ENCODE measurements around the gene NFYC. TPM values are rescaled to one million over a fixed set of nuclear protein-coding genes. Genes with fewer than 3 reads are reported as not detected.
A peak's percentile ranks its signal among the peaks of the same experiment; 100 is the strongest.

The NFYC gene
- total and polyA plus RNA-seq, 9 donors, result 35.7 to 66.4 (median 57.8) TPM

DNA sequence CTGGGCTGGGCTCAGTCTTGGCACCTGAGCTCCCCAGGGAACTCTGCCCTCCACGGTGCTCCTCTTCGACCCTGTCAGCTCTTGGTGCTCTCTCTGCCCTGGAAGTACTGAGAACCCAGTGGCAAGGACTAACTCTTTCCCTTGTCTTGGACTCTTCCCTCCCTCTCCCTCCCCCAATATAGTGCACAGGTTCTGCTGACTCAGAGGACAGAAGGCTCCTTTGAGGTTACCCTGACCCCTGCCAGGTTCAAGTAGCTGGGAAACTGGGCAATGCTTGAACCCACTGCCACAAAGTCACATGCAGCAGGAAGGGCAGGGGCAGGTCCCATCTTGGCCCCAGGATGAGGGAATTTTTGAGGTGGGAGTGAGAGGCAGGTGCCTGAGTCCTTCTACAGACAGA, 112.4 kb downstream of the NFYC start:
- no peak for DNase-seq
- H3K9me3 ChIP-seq (replicated peaks; ENCODE audit: control insufficient read depth, low read depth, low read length), result no peaks in the 10 kb centered on the region
- peaks cover 74% of the 10 kb centered on the region for H3K4me1 ChIP-seq (ENCODE audit: control insufficient read depth, insufficient read depth, low read length)
- no peaks in the 10 kb centered on the region for H3K36me3 ChIP-seq (ENCODE audit: control insufficient read depth, insufficient read depth, low read length)
- WGBS (ENCODE audit: insufficient coverage), result 13% methylated on average over 2 of the region's 2 CpGs
- no peak overlapping the region for H3K4me3 ChIP-seq (ENCODE audit: low read length)
- H3K27me3 ChIP-seq (ENCODE audit: control insufficient read depth, insufficient read depth, low read length), result peaks cover 2% of the 10 kb centered on the region
- no peak overlapping the region for H3K27ac ChIP-seq (ENCODE audit: low read length)

DNA sequence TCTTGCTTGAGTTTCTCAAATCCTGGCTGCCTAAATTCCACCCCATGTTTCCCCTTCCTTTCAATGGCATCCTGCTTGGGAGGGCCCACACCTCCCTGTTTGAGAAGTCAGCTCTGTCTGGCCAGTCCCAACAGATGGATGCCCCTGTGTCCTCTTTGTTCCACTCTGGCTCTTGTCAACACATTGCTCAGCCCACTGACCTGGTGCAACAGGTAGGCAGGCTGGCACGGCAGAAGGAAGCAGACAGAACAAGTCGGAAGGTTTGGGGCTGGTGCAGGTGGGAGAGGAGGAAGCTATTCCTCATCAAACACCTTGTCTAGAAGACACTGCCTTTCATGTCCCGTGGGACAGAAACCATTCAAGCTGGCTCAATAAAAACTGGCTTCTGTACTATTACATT, 114.7 kb downstream of the NFYC start:
- no peak overlapping the region for H3K27ac ChIP-seq (ENCODE audit: low read length)
- H3K4me1 ChIP-seq (ENCODE audit: control insufficient read depth, insufficient read depth, low read length), result peaks cover 57% of the 10 kb centered on the region
- WGBS (ENCODE audit: insufficient coverage), result no CpG with 5 or more reads among the region's 3 CpGs

DNA sequence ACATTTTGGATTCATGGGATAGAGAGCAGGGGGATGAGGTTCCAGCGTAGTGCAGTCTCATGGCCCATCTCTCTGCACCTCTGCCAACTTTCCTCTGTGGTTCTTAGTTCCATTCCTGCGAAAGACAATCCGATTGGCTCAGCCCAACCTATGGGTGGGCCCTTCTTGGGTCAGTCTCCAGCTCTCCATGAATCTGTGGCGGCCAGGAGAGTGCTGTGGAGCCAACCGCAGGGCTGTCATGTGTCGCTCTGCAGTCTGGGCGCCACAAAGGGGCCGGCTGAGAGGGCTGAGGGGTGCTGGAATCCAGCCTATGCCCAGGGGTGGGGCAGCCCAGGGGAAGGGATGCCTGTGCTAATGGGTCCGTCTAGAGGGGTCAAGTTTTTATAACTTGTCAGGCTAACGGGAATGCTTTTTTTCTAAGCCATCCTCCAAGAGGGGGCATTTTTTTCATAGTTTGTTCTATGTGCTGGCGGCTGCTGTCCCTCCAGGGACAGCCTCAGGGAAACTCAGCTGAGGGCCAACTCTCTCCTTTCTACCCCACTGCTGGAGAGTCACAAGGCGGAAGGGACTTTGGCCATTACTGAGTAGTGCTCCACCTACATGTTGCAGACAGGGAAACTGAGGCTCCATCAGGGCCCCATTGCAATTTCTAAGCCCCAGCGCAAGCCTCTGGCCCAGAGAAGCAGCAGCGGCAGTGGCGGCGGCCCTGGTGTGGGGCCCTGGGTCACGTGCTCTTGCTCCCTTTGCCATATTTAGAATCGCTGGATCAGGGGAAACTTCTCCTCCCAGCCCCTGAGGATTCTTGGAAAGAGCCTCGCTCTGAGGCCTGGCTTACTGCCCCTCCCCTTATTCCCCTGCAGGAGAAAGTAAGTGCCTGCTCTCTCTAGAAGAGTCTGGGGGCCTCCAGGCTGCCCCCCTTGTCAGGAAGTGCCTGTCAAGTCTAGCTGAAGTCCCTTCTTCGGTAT, 115.5 kb downstream of the NFYC start:
- no peak overlapping the region for H3K4me3 ChIP-seq (ENCODE audit: low read length)
- peak overlapping the region; percentile 71 for H3K27ac ChIP-seq (ENCODE audit: low read length)
- H3K9me3 ChIP-seq (replicated peaks; ENCODE audit: control insufficient read depth, low read depth, low read length), result no peaks in the 10 kb centered on the region
- peak; percentile 93 for DNase-seq
- peaks cover 49% of the 10 kb centered on the region for H3K4me1 ChIP-seq (ENCODE audit: control insufficient read depth, insufficient read depth, low read length)
- WGBS (ENCODE audit: insufficient coverage), result 52% methylated on average over 15 of the region's 20 CpGs
- no peaks in the 10 kb centered on the region for H3K27me3 ChIP-seq (ENCODE audit: control insufficient read depth, insufficient read depth, low read length)
- no peaks in the 10 kb centered on the region for H3K36me3 ChIP-seq (ENCODE audit: control insufficient read depth, insufficient read depth, low read length)

More for the DNA sequence above, 114.7 kb downstream of the NFYC start:
- Histone ChIP-seq H3K27me3 (ENCODE audit: control insufficient read depth, insufficient read depth, low read length) (peaks cover 2% of the 10 kb centered on the region), H3K36me3 (ENCODE audit: control insufficient read depth, insufficient read depth, low read length) (no peaks in the 10 kb centered on the region), H3K4me3 (ENCODE audit: low read length) (no peak overlapping the region), H3K9me3 (replicated peaks; ENCODE audit: control insufficient read depth, low read depth, low read length) (no peaks in the 10 kb centered on the region)
- DNase-seq, result no peak

DNA sequence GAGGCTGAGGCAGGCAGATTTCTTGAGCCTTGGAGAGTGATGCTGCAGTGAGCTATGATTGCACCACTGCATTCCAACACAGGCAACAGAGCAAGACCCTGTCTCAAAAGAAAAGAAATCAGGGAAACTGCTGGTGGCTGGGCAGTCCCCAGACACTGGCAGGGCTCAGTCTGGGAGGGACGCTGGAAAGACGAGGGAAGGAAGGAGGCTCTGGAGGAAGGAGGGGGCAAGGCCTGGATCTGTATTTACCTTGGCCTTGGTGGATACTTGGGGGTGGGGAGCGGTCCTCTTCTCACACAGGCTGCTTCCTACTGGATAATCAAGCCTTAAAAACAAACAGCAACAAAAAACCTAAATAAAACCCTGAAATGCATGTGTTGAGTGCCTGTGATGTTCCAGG, 116.5 kb downstream of the NFYC start:
- no peaks in the 10 kb centered on the region for H3K27me3 ChIP-seq (ENCODE audit: control insufficient read depth, insufficient read depth, low read length)
- no peaks in the 10 kb centered on the region for H3K9me3 ChIP-seq (replicated peaks; ENCODE audit: control insufficient read depth, low read depth, low read length)
- 67% methylated on average over 2 of the region's 3 CpGs for WGBS (ENCODE audit: insufficient coverage)
- H3K27ac ChIP-seq (ENCODE audit: low read length), result peak overlapping the region; percentile 60
- peaks cover 40% of the 10 kb centered on the region for H3K4me1 ChIP-seq (ENCODE audit: control insufficient read depth, insufficient read depth, low read length)
- no peak overlapping the region for H3K4me3 ChIP-seq (ENCODE audit: low read length)
- no peak for DNase-seq
- H3K36me3 ChIP-seq (ENCODE audit: control insufficient read depth, insufficient read depth, low read length), result no peaks in the 10 kb centered on the region

DNA sequence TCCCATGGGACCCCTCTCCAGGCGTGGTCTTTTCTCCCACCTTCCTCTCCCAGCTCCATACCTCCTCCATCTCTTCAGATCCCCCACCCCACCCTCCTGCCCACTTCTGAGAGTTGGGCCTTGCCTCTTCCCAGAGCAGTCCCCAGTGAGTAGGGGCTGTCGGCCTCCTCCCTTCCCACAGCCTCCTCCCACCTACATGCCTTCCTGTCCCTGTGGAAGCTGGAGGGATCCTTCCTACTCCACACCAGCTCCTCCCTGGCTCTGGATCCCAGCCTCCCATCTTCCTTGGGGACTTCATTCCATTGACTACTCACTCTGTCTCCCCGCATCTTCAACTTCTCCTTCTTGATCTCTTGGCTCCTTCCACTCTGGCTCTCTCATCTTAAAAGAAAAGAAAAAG, 116.9 kb downstream of the NFYC start:
- H3K4me3 ChIP-seq (ENCODE audit: low read length), result no peak overlapping the region
- DNase-seq, result no peak
- WGBS (ENCODE audit: insufficient coverage), result 46% methylated on average over 3 of the region's 3 CpGs
- no peaks in the 10 kb centered on the region for H3K36me3 ChIP-seq (ENCODE audit: control insufficient read depth, insufficient read depth, low read length)
- no peaks in the 10 kb centered on the region for H3K27me3 ChIP-seq (ENCODE audit: control insufficient read depth, insufficient read depth, low read length)
- H3K27ac ChIP-seq (ENCODE audit: low read length), result no peak overlapping the region
- peaks cover 40% of the 10 kb centered on the region for H3K4me1 ChIP-seq (ENCODE audit: control insufficient read depth, insufficient read depth, low read length)
- H3K9me3 ChIP-seq (replicated peaks; ENCODE audit: control insufficient read depth, low read depth, low read length), result no peaks in the 10 kb centered on the region

DNA sequence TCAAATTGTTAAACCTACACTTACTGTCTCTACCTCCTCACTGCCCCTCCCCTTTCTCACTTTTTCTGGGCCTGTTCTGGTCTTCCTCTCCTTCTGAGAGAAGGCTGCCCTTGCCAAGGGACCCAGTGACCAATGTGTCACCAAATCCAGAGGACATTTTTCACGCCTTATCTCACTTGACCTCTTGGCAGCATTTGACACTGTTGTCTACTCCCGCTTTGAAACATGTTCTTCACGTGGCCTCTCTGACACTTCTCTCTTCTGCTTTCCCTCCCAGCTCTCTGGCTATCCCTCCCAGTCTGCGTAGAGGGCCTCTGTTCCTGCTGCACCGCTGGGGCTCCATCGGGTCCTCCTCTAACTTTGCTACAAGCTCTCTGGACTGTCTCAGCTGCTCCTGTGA, 117.4 kb downstream of the NFYC start:
- H3K4me3 ChIP-seq (ENCODE audit: low read length), result no peak overlapping the region
- no peaks in the 10 kb centered on the region for H3K27me3 ChIP-seq (ENCODE audit: control insufficient read depth, insufficient read depth, low read length)
- H3K4me1 ChIP-seq (ENCODE audit: control insufficient read depth, insufficient read depth, low read length), result peaks cover 38% of the 10 kb centered on the region
- 69% methylated on average over 6 of the region's 6 CpGs for WGBS (ENCODE audit: insufficient coverage)
- no peak for DNase-seq
- H3K36me3 ChIP-seq (ENCODE audit: control insufficient read depth, insufficient read depth, low read length), result no peaks in the 10 kb centered on the region
- H3K9me3 ChIP-seq (replicated peaks; ENCODE audit: control insufficient read depth, low read depth, low read length), result no peaks in the 10 kb centered on the region
- H3K27ac ChIP-seq (ENCODE audit: low read length), result no peak overlapping the region

DNA sequence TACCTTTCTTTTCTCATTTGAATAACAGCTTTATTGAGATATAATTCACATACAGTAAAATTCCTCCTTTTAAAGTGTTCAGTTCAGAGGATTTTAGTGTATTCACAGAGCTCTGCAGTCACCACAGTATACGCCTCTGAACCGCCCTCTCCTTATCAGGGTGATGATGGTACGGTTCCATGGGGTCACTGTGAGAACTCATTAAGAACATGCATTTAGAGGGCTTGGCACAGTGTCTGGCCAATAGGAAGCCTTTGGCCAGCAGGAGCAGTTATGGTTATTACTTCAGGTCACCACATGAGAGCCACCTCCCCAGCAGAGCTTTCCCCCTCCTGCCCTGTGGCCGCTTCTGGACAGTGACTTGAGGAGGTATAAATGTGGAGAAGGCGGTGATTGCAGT, 119.4 kb downstream of the NFYC start:
- Histone ChIP-seq H3K9me3 (replicated peaks; ENCODE audit: control insufficient read depth, low read depth, low read length) (no peaks in the 10 kb centered on the region), H3K4me3 (ENCODE audit: low read length) (no peak overlapping the region), H3K36me3 (ENCODE audit: control insufficient read depth, insufficient read depth, low read length) (no peaks in the 10 kb centered on the region), H3K27ac (ENCODE audit: low read length) (no peak overlapping the region), H3K27me3 (ENCODE audit: control insufficient read depth, insufficient read depth, low read length) (peaks cover 5% of the 10 kb centered on the region), H3K4me1 (ENCODE audit: control insufficient read depth, insufficient read depth, low read length) (peaks cover 36% of the 10 kb centered on the region)
- DNase-seq, result no peak
- 100% methylated on average over 1 of the region's 5 CpGs for WGBS (ENCODE audit: insufficient coverage)

DNA sequence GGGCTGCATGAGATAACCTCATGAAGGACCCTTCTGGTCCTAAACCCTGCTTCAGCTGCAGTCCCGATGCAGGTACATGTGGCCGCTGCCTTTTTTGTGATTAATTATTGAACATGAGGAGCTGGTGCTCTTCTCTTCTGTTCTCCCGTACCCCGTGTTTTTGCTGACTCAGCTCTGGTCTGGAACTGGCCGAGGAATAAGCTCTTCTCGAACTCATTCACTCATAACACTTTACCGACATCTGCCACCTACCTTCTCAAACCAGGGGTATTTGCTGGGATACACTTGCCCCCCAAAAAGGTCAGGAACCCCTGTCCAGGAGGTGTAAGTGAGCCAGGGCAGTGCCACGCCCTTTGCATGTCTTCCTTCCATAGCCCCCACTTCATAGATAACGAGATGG, 123.9 kb downstream of the NFYC start:
- no peak overlapping the region for H3K4me3 ChIP-seq (ENCODE audit: low read length)
- H3K9me3 ChIP-seq (replicated peaks; ENCODE audit: control insufficient read depth, low read depth, low read length), result no peaks in the 10 kb centered on the region
- H3K27ac ChIP-seq (ENCODE audit: low read length), result no peak overlapping the region
- peaks cover 37% of the 10 kb centered on the region for H3K27me3 ChIP-seq (ENCODE audit: control insufficient read depth, insufficient read depth, low read length)
- peaks cover 16% of the 10 kb centered on the region for H3K4me1 ChIP-seq (ENCODE audit: control insufficient read depth, insufficient read depth, low read length)
- 69% methylated on average over 7 of the region's 9 CpGs for WGBS (ENCODE audit: insufficient coverage)
- DNase-seq, result no peak
- H3K36me3 ChIP-seq (ENCODE audit: control insufficient read depth, insufficient read depth, low read length), result peaks cover 5% of the 10 kb centered on the region

DNA sequence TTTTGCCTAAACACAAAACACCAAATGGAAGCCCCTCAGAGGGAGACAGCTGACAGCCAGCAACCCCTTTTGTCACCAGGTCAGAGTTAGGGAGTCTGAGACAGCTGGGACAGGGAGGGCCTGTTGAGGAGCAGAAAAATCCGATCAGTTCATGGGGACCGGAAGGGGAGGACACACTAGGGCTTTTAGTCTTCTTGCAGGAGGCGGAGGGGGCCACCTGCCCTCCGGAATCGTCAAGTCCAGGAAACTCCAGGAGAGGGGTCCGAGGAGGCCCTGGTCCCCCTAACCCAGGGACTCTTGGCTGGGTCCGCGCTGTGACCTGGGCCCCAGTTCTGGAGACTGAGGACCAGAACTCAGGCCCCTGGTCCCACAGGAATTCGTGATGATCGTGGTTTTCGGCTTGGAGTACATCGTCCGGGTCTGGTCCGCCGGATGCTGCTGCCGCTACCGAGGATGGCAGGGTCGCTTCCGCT, 126.3 kb downstream of the NFYC start:
- whole genome bisulfite sequencing (ENCODE audit: insufficient coverage), result 16% methylated on average over 18 of the region's 19 CpGs
- peak; percentile 14 for DNase-seq
- H3K27me3 ChIP-seq (ENCODE audit: control insufficient read depth, insufficient read depth, low read length), result peaks cover 37% of the 10 kb centered on the region
- no peak overlapping the region for H3K27ac ChIP-seq (ENCODE audit: low read length)
- H3K4me1 ChIP-seq (ENCODE audit: control insufficient read depth, insufficient read depth, low read length), result peaks cover 26% of the 10 kb centered on the region
- H3K9me3 ChIP-seq (replicated peaks; ENCODE audit: control insufficient read depth, low read depth, low read length), result no peaks in the 10 kb centered on the region
- peak overlapping the region; percentile 47 for H3K4me3 ChIP-seq (ENCODE audit: low read length)
- H3K36me3 ChIP-seq (ENCODE audit: control insufficient read depth, insufficient read depth, low read length), result peaks cover 6% of the 10 kb centered on the region

DNA sequence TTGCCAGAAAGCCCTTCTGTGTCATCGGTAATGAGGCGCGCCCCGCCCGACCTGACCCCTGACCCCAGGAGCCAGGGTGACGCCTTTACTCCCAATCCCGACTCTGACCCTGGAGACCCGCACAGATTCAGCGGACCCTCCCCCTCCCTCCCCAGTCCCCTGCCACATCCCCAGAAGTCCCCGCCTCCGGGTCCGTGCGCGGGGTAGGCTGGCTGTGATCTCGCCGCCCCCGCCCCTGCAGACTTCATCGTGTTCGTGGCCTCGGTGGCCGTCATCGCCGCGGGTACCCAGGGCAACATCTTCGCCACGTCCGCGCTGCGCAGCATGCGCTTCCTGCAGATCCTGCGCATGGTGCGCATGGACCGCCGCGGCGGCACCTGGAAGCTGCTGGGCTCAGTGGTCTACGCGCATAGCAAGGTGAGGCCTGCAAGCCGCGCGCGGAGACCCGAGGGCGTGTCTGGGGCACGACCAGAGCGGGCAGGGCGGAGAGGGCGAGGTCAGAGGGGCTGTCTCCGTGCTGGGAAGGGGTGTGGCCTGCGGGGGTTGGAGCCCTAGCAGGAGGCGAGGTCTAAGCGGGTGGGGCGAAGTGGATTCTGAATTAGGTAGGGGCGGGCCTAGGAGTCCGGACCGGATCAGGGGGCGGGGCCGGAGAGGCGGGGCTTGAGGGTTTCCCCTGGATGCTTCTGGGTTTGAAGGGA, 126.9 kb downstream of the NFYC start:
- peak; percentile 45 for DNase-seq
- Histone ChIP-seq H3K4me1 (ENCODE audit: control insufficient read depth, insufficient read depth, low read length) (peaks cover 26% of the 10 kb centered on the region), H3K36me3 (ENCODE audit: control insufficient read depth, insufficient read depth, low read length) (peaks cover 7% of the 10 kb centered on the region), H3K27ac (ENCODE audit: low read length) (no peak overlapping the region), H3K27me3 (ENCODE audit: control insufficient read depth, insufficient read depth, low read length) (peaks cover 37% of the 10 kb centered on the region), H3K9me3 (replicated peaks; ENCODE audit: control insufficient read depth, low read depth, low read length) (no peaks in the 10 kb centered on the region), H3K4me3 (ENCODE audit: low read length) (peak overlapping the region; percentile 47)
- under 1% methylated on average over 59 of the region's 59 CpGs for WGBS (ENCODE audit: insufficient coverage)
